ENCODE data around the gene SGSM1. TPM values are rescaled to one million over a fixed set of nuclear protein-coding genes. Genes with fewer than 3 reads are reported as not detected.
A peak's percentile ranks its signal among the peaks of the same experiment; 100 is the strongest.

Gene SGSM1
- total RNA-seq, 1 experiment from 2014 or later: 5.1 TPM

- Histone ChIP-seq H4K20me1 (ENCODE audit: insufficient read depth) (no peaks in the 10 kb centered on the region), H3K9me2 (ENCODE audit: insufficient read depth) (no peaks in the 10 kb centered on the region), H3K9ac (ENCODE audit: low read length) (no peak overlapping the region), H3K79me2 (ENCODE audit: insufficient read depth, low read length) (no peaks in the 10 kb centered on the region), H3K27ac (ENCODE audit: low read depth, low read length) (no peak overlapping the region), H3K36me3 (ENCODE audit: control insufficient read depth in 1 of 2, insufficient read depth in 2 of 2, low read length in 2 of 2) (no peaks in the 10 kb centered on the region), H3K27me3 (ENCODE audit: insufficient read depth, low read length) (peaks cover 33% of the 10 kb centered on the region), H3K4me3 (replicated peaks in 1 of 2; ENCODE audit: low read depth in 1 of 2, low read length in 2 of 2) (no peak overlapping the region), H2AFZ (ENCODE audit: low read depth, low read length, poor library complexity, severe bottlenecking) (no peak overlapping the region), H3K9me3 (ENCODE audit: control insufficient read depth in 1 of 2, insufficient read depth in 1 of 2, low read depth in 1 of 2, low read length in 2 of 2) (no peaks in the 10 kb centered on the region), H3K4me1 (ENCODE audit: control insufficient read depth in 1 of 2, insufficient read depth in 2 of 2, low read length in 2 of 2) (no peaks in the 10 kb centered on the region), H3K4me2 (ENCODE audit: low read length) (no peak overlapping the region)
- no TSS peak for BruUV-seq (replicated peaks)
- TF ChIP-seq SRF (IDR thresholded peaks at IDR 0.05; ENCODE audit: low read depth): 0 out of 2 replicates have a peak, but pooled peaks have one; percentile 18
- peak; percentile 85 for TF ChIP-seq RAD21 (IDR thresholded peaks at IDR 0.05; ENCODE audit: low read depth)
- TF ChIP-seq ZFX (IDR thresholded peaks at IDR 0.05): no peak
- TF ChIP-seq POLR2A (IDR thresholded peaks at IDR 0.05; ENCODE audit: borderline replicate concordance, extremely low read depth, insufficient read depth, insufficient read length): no peak
- no peak for TF ChIP-seq FOSL1 (IDR thresholded peaks at IDR 0.05; ENCODE audit: low read depth)
- no peak for TF ChIP-seq POLR2AphosphoS5 (IDR thresholded peaks at IDR 0.05; ENCODE audit: low read depth, low read length)
- no peak for TF ChIP-seq SP1 (IDR thresholded peaks at IDR 0.05; ENCODE audit: low read depth)
- TF ChIP-seq CTCF (IDR thresholded peaks at IDR 0.05 in 2 of 3, conservative IDR thresholded peaks at IDR 0.05 in 1 of 3; ENCODE audit: borderline replicate concordance in 1 of 3, insufficient read depth in 1 of 3, low read depth in 2 of 3, low read length in 2 of 3): peak; percentile 68 to 94 (median 88)
- TF ChIP-seq, protein P1, sequence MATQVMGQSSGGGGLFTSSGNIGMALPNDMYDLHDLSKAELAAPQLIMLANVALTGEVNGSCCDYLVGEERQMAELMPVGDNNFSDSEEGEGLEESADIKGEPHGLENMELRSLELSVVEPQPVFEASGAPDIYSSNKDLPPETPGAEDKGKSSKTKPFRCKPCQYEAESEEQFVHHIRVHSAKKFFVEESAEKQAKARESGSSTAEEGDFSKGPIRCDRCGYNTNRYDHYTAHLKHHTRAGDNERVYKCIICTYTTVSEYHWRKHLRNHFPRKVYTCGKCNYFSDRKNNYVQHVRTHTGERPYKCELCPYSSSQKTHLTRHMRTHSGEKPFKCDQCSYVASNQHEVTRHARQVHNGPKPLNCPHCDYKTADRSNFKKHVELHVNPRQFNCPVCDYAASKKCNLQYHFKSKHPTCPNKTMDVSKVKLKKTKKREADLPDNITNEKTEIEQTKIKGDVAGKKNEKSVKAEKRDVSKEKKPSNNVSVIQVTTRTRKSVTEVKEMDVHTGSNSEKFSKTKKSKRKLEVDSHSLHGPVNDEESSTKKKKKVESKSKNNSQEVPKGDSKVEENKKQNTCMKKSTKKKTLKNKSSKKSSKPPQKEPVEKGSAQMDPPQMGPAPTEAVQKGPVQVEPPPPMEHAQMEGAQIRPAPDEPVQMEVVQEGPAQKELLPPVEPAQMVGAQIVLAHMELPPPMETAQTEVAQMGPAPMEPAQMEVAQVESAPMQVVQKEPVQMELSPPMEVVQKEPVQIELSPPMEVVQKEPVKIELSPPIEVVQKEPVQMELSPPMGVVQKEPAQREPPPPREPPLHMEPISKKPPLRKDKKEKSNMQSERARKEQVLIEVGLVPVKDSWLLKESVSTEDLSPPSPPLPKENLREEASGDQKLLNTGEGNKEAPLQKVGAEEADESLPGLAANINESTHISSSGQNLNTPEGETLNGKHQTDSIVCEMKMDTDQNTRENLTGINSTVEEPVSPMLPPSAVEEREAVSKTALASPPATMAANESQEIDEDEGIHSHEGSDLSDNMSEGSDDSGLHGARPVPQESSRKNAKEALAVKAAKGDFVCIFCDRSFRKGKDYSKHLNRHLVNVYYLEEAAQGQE (IDR thresholded peaks at IDR 0.05; ENCODE audit: low read depth): no peak
- no peak for TF ChIP-seq ELF1 (IDR thresholded peaks at IDR 0.05; ENCODE audit: borderline replicate concordance, low read depth)
- RAD21 ChIA-PET (ENCODE audit: low non-redundant PET in 1 of 2, low total read pairs in 2 of 2, uncharacterized antibody in 2 of 2, unreplicated experiment in 2 of 2): no interaction called here
- POLR2A ChIA-PET: no interaction called here
- intact Hi-C loops (cut with micrococcal nuclease): loop anchor here (5.0 kb wide), 1 partner anchor 106 kb away; no protein-coding TSS in a partner anchor
- CTCF ChIA-PET: interaction anchor here (0.8 to 1.5 kb wide), 2 partner anchors 11 to 14 kb away, joined by 3 to 4 read pairs; no protein-coding TSS in a partner anchor
- peak; percentile 63; the same call in 1 of the 2 replicates for ATAC-seq
- peak; percentile 39 for DNase-seq (ENCODE audit: low read depth, low spot score)
Measured at GRCh38 chr22:24758164-24758799, 47.7 kb upstream of the SGSM1 start.
